Measurements from ENCODE around the gene CNTNAP4. TPM values are rescaled to one million over a fixed set of nuclear protein-coding genes. Genes with fewer than 3 reads are reported as not detected.

The CNTNAP4 gene
- total and polyA plus RNA-seq, 2 of the 13 experiments (the other 11 are each of a cell fraction or from before 2014, with no cell fraction given), result not detected

GRCh38 chr16:76376988-76377387 lies 99.8 kb downstream of the CNTNAP4 start:
- Histone ChIP-seq H3K4me2 (ENCODE audit: low read depth, low read length) (no peak overlapping the region), H3K4me3 (replicated peaks in 1 of 3; ENCODE audit: insufficient read depth in 1 of 3, low read depth in 2 of 3, low read length in 3 of 3) (no peak overlapping the region), H4K20me1 (ENCODE audit: insufficient read depth, low read length) (no peaks in the 10 kb centered on the region), H3K9me3 (ENCODE audit: low read length) (no peaks in the 10 kb centered on the region), H3K27ac (ENCODE audit: extremely low read length, insufficient read depth, low read length) (no peak overlapping the region), H3K27me3 (ENCODE audit: control insufficient read depth in 1 of 2, insufficient read depth in 2 of 2, low read length in 2 of 2) (no peaks in the 10 kb centered on the region), H3K4me1 (ENCODE audit: insufficient read depth, low read length) (no peaks in the 10 kb centered on the region), H3K79me2 (ENCODE audit: insufficient read depth, low read length) (no peaks in the 10 kb centered on the region), H3K9ac (ENCODE audit: insufficient read depth, low read depth, low read length) (no peak overlapping the region), H2AFZ (ENCODE audit: low read length) (no peak overlapping the region), H3K36me3 (replicated peaks in 1 of 2; ENCODE audit: control insufficient read depth in 1 of 2, insufficient read depth in 2 of 2, low read length in 2 of 2) (no peaks in the 10 kb centered on the region)
- POLR2A ChIA-PET, result no interaction called here
- CTCF ChIA-PET (ENCODE audit: low intra/inter-chr PET ratio, low total read pairs), result no interaction called here
- intact Hi-C loops (cut with micrococcal nuclease; ENCODE audit: unreplicated experiment) (no loop called here), in situ Hi-C loops (cut with HindIII; ENCODE audit: extremely low pct_ligation_motif_present, low pct_unique_long_range_greater_than_20kb) (no loop called here)
- ATAC-seq, result no peak
- BruUV-seq (replicated peaks), result no TSS peak
- WGBS (ENCODE audit: low lambda C conversion rate), result 51% methylated on average over 2 of the region's 2 CpGs
- DNase-seq (ENCODE audit: low spot score), result no peak
- no peak for TF ChIP-seq ZNF251 (CRISPR knock-in tag; IDR thresholded peaks at IDR 0.05)
- no peak for TF ChIP-seq MYNN (CRISPR knock-in tag; IDR thresholded peaks at IDR 0.05; ENCODE audit: low read depth)
- TF ChIP-seq PREB (CRISPR knock-in tag; IDR thresholded peaks at IDR 0.05), result no peak
- TF ChIP-seq THRA (CRISPR knock-in tag; IDR thresholded peaks at IDR 0.05; ENCODE audit: borderline replicate concordance), result no peak
- TF ChIP-seq SNAPC4 (CRISPR knock-in tag; IDR thresholded peaks at IDR 0.05), result no peak
- no peak for TF ChIP-seq ZNF75D (CRISPR knock-in tag; IDR thresholded peaks at IDR 0.05; ENCODE audit: borderline replicate concordance)
- no peak for TF ChIP-seq TP53 (CRISPR knock-in tag; conservative IDR thresholded peaks at IDR 0.05)
- no peak for TF ChIP-seq RFXANK (CRISPR knock-in tag; IDR thresholded peaks at IDR 0.05)
- TF ChIP-seq DNMT1 (CRISPR knock-in tag; IDR thresholded peaks at IDR 0.05), result no peak
- TF ChIP-seq ADNP (CRISPR knock-in tag; IDR thresholded peaks at IDR 0.05), result no peak
- TF ChIP-seq ZNF207 (IDR thresholded peaks at IDR 0.05; ENCODE audit: borderline replicate concordance), result no peak
- TF ChIP-seq NFATC3 (CRISPR knock-in tag; IDR thresholded peaks at IDR 0.05), result no peak
- no peak for TF ChIP-seq SNAPC2 (CRISPR knock-in tag; IDR thresholded peaks at IDR 0.05)
- TF ChIP-seq ZNF639 (CRISPR knock-in tag; conservative IDR thresholded peaks at IDR 0.05), result no peak
- FAIRE-seq, result no peak

All from HepG2 (cell line).